RWPE1 (cell line): ENCODE results near the gene PTPN1.

ENCODE experiments used
- CTCF ChIA-PET: fragments of 350-600 bp; sonication (Branson Sonifier 250); formaldehyde crosslinking; extraction: SDS; loops from one replicate; lab custom pipeline; 2021; lab: Yijun Ruan, JAX
- POLR2A ChIA-PET: fragments of 400-600 bp; formaldehyde crosslinking; extraction: SDS; loops from one replicate; lab custom pipeline; 2020; ENCODE audit warnings: antibody characterized with exemption; ENCODE audit not compliant: low non-redundant PET; lab: Yijun Ruan, JAX
- DNase-seq: peaks from one replicate; pipeline ENCODE4 v3.0.0; 2012; ENCODE audit warnings: low spot score
- H3K27ac ChIP-seq: fragments of 450-650 bp; 2 replicates; pipeline ENCODE4 v1.5.1; 2017
- TF ChIP-seq, protein P1 (sequence below): fragments of 450-650 bp; conservative IDR thresholded peaks from 2 replicates; pipeline ENCODE4 v1.5.1; 2017; ENCODE audit warnings: low read depth, mild to moderate bottlenecking

Gene PTPN1

DNA sequence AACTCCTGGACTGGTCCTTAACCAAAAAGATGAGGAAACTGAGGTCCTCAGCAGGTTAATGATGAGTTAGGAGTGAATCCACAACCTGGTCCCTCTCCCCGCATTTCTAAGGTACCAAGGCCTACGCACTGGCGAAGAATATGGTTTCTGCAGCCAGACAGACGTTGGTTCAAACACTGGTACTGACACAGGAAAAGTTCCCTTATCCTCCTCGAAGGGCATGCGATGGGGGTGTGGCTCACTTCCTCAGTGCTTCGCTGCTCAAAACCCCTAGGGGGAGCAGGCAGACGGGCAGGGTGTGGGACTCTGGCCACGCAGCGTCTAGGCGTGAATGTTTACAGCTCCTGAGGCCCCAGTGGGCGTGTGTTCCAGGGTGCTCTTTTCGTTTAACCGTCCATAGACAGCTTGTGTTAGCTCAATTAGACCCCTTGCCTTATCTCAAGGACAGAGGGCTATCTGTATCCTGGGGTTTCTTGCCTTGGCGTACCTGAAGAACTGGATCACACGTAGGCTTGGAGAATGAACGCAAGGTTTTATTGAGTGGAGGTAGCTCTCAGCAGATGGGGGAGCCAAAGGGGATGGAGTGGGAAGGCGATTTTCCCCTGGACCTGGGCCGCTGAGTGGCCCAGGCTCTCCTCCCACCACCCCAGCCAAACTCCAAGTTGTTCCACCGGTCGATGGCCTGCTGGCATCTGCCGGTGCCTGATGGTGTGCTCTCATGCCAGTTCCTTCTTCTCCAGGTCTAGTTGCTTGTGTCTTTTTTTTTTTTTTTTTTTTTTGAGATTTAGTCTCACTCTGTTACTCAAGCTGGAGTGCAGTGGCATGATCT is 31.8 kb upstream of the PTPN1 start:
- peak; percentile 68 for DNase-seq
- ChIA-PET POLR2A (interaction anchor here (0.6 kb wide), 1 partner anchor 32 kb away, joined by 3 read pairs; the partner anchor contains the start of gene PTPN1), CTCF (interaction anchor here (0.6 to 1.2 kb wide), 6 partner anchors 11 to 101 kb away, joined by 3 to 5 read pairs (median 4); no protein-coding TSS in a partner anchor)
- TF ChIP-seq, protein P1, sequence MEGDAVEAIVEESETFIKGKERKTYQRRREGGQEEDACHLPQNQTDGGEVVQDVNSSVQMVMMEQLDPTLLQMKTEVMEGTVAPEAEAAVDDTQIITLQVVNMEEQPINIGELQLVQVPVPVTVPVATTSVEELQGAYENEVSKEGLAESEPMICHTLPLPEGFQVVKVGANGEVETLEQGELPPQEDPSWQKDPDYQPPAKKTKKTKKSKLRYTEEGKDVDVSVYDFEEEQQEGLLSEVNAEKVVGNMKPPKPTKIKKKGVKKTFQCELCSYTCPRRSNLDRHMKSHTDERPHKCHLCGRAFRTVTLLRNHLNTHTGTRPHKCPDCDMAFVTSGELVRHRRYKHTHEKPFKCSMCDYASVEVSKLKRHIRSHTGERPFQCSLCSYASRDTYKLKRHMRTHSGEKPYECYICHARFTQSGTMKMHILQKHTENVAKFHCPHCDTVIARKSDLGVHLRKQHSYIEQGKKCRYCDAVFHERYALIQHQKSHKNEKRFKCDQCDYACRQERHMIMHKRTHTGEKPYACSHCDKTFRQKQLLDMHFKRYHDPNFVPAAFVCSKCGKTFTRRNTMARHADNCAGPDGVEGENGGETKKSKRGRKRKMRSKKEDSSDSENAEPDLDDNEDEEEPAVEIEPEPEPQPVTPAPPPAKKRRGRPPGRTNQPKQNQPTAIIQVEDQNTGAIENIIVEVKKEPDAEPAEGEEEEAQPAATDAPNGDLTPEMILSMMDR, result no peak; the same call in 1 of the 2 replicates
- H3K27ac ChIP-seq, result peak overlapping the region; percentile 13; the same call in 1 of the 2 replicates

- no peak for DNase-seq
- no peak overlapping the region for H3K27ac ChIP-seq
- ChIA-PET POLR2A (interaction anchor here (1.4 kb wide), 1 partner anchor 30 kb away, joined by 5 read pairs; no protein-coding TSS in a partner anchor), CTCF (no interaction called here)
- TF ChIP-seq, protein P1, result no peak
Observed at GRCh38 chr20:50481741-50482140, 28.4 kb upstream of the PTPN1 start.

DNA sequence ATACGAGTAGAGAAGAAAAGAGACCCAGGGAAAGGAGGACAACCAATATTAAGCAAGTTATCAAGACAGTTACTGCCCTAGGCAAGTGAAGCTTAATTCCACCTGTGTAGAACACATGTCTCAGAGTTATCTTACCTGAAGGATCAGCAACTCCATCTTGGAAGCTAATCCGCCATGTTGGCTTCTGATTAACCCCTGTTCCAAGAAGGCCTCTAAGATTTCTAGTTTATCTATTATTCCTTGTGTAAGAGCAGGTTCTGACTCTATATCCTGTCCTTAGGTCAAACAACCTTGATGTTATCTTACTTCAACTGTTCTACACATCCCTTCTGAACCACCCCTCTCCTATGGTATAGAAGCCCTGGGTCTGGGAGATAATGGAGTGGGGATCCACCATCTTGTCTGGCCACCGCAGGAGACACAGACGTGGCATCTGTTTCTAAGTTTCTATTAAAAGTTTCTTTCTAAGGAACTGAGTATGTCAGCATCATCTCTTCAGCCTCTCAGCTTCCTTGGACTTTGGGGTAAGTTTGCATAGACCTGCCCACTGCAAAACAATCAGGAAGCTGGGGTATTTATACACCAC is 27.7 kb upstream of the PTPN1 start:
- POLR2A ChIA-PET, result interaction anchor here (1.4 kb wide), 1 partner anchor 29 kb away, joined by 5 read pairs; no protein-coding TSS in a partner anchor
- DNase-seq, result no peak
- CTCF ChIA-PET, result interaction anchor here (0.6 to 1.0 kb wide), 3 partner anchors 19 to 280 kb away, joined by 3 to 5 read pairs (median 4); no protein-coding TSS in a partner anchor
- no peak overlapping the region for H3K27ac ChIP-seq
- TF ChIP-seq, protein P1, result no peak

- CTCF ChIA-PET, result interaction anchor here (0.6 kb wide), 2 partner anchors 19 to 186 kb away, joined by 3 to 4 read pairs; no protein-coding TSS in a partner anchor
- H3K27ac ChIP-seq, result no peak overlapping the region
- TF ChIP-seq, protein P1, result no peak
- DNase-seq, result no peak
- POLR2A ChIA-PET, result interaction anchor here (0.6 kb wide), 1 partner anchor 27 kb away, joined by 3 read pairs; no protein-coding TSS in a partner anchor
Observed at GRCh38 chr20:50484271-50484976, 25.8 kb upstream of the PTPN1 start.

DNA sequence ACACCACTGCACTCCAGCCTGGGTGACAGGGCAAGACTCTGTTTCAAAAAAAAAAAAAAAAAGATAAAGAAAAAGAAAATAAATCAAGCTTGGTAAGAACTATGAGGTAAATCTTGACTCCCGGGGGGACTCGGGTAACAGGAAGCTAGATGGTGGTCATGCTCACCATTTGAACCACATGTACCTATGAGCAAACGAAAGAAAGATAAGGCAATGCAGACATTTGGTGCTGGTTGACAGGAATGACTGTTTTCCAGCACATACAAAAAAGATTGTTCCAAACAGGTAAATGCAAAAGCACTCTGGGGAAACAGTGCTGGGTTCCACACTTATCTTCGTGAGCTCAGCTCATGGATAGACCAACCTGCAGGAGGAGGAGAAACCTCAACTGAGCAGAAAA is 22.8 kb upstream of the PTPN1 start:
- POLR2A ChIA-PET, result no interaction called here
- TF ChIP-seq, protein P1, result no peak
- CTCF ChIA-PET, result interaction anchor here (1.6 kb wide), 1 partner anchor 89 kb away, joined by 6 read pairs; no protein-coding TSS in a partner anchor
- DNase-seq, result no peak
- no peak overlapping the region for H3K27ac ChIP-seq
